ENCODE results near the gene SMIM36. TPM values are rescaled to one million over a fixed set of nuclear protein-coding genes. Genes with fewer than 3 reads are reported as not detected.

SMIM36 gene
- total and polyA plus RNA-seq, 11 donors = not detected

DNA sequence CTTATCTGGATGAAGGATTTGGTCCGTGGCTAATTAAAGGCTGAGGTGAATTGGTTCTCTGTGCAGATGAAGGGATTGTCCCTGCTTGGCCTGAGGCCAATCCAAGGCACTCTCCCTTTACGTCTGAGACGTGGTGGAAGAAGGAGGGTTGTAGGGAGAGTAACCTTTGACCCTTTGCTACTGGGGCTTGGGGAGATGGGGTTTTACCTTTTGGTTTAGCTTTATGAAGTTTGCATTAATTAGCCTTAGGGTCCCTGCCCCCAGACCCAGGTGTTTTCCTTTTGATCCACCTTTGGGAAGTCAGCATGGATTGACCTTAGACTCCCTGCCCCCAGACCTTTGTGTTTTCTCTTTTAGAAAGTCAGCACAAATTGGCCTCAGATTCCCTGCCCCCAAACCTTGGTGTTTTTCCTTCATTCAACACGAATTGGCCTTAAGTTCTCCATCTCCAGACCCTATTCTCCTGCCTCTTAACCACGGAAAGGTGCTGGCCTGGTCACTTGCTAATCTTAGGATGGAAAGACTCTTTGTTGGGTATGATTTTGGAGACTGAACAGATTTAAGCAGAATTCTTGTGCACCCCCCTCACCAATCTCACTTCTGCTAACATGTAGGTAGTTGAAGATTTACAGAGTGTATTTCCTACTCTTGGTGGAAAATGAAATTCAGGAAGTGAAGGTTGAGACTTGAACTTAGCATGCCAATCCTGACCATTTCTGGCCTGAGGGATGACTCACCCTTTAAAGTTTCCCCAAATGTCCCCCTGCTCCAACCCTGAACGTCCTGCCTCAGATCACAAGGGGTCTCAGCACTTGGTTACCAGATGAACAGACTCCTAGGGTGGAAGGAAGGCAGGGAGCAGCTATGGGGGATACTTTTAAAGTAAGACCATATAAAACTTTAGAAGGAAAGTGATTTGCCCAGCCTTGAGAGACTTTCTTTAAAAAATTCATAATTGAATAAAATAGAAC is 66.5 kb downstream of the SMIM36 start:
- Histone ChIP-seq H3K27me3 (no peaks in the 10 kb centered on the region), H3K4me1 (peaks cover 0 to 13% (median 0%) of the 10 kb centered on the region in 12 donors), H3K9me3 (no peaks in the 10 kb centered on the region), H3K27ac (peak overlapping the region in 2 of 12 donors; percentile 9 to 88), H3K36me3 (no peaks in the 10 kb centered on the region), H3K4me3 (no peak overlapping the region)
- 68 to 81% (median 70%) methylated on average over 6 of the region's 6 CpGs for WGBS, 4 donors
- DNase-seq (no peak), ATAC-seq (no peak)
- intact Hi-C loops (cut with DNase I) = loop anchor here in 1 of 10 donors (10.0 kb wide), 1 partner anchor 870 kb away; no protein-coding TSS in a partner anchor
- no peak for TF ChIP-seq POLR2A (IDR thresholded peaks at IDR 0.05)
- TF ChIP-seq, protein P1, sequence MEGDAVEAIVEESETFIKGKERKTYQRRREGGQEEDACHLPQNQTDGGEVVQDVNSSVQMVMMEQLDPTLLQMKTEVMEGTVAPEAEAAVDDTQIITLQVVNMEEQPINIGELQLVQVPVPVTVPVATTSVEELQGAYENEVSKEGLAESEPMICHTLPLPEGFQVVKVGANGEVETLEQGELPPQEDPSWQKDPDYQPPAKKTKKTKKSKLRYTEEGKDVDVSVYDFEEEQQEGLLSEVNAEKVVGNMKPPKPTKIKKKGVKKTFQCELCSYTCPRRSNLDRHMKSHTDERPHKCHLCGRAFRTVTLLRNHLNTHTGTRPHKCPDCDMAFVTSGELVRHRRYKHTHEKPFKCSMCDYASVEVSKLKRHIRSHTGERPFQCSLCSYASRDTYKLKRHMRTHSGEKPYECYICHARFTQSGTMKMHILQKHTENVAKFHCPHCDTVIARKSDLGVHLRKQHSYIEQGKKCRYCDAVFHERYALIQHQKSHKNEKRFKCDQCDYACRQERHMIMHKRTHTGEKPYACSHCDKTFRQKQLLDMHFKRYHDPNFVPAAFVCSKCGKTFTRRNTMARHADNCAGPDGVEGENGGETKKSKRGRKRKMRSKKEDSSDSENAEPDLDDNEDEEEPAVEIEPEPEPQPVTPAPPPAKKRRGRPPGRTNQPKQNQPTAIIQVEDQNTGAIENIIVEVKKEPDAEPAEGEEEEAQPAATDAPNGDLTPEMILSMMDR (IDR thresholded peaks at IDR 0.05) = no peak

DNA sequence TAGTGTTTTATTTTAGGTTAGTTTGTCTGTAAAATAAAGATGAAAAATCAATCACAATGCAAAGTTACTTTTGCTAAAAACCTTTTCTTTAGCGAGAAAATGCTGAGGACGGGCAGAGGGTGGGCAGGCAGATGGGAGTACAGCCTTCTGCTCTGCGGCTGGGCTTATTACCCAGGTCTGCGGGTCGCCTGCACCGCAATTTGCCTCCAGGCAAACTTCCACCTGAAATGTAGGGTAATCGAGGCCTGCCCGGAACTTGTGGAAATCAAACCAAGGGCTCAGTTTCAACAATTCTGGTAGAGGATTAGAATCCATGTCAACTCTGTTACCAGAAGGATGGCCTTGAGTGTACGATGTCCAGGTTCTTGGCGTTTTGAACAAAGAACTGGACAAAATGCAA is 67.3 kb downstream of the SMIM36 start:
- intact Hi-C loops (cut with DNase I) = loop anchor here in 1 of 10 donors (10.0 kb wide), 1 partner anchor 871 kb away; no protein-coding TSS in a partner anchor
- TF ChIP-seq, protein P1 (IDR thresholded peaks at IDR 0.05) = no peak
- no peak for TF ChIP-seq POLR2A (IDR thresholded peaks at IDR 0.05)
- H3K27ac ChIP-seq = peak overlapping the region in 1 of 12 donors; percentile 88

DNA sequence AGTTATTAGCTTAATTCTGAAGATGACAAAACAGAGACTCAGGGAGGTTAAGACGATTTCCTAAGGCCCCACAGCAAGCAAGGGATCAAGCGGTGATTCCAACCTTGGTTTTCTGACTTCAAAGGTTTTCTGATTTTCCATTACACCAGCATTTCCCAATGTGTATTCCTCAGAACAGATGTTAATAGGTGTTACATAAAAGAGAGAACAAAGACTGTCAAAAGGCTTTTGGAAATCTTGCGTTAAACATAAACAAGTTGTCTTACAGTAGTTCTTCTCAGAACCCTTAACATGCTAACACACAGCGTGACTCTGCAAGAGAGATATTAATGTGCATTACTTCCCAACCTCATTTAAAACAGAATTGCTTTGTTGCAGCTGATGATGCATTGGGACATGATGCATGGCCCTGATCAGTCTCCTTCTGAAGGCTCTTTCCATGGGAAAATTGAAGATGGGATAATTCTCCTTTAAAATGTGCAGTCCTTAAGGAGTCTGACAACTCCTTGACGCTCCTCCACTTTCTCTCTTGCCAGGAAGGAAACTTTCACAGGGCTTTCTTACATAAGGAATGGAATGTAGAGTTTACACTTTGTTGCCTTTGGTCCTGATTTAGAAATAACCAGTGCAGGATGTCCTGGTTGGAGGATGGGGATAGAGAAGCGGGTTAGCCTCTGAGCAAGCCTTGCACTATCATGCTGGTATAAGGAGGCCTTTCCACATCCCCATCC is 68.1 kb downstream of the SMIM36 start:
- DNase-seq (no peak), ATAC-seq (no peak)
- H3K9me3 ChIP-seq = no peaks in the 10 kb centered on the region
- H3K4me1 ChIP-seq = peaks cover 0 to 13% (median 0%) of the 10 kb centered on the region in 12 donors
- no peak overlapping the region for H3K4me3 ChIP-seq
- H3K27ac ChIP-seq = peak overlapping the region in 1 of 12 donors; percentile 88
- intact Hi-C loops (cut with DNase I) = loop anchor here in 1 of 10 donors (10.0 kb wide), 1 partner anchor 872 kb away; no protein-coding TSS in a partner anchor
- no peaks in the 10 kb centered on the region for H3K36me3 ChIP-seq
- H3K27me3 ChIP-seq = no peaks in the 10 kb centered on the region
- 86 to 90% (median 87%) methylated on average over 6 of the region's 6 CpGs for WGBS, 4 donors
- no peak for TF ChIP-seq POLR2A (IDR thresholded peaks at IDR 0.05)
- TF ChIP-seq, protein P1 (IDR thresholded peaks at IDR 0.05) = no peak

More for the DNA sequence above, 67.3 kb downstream of the SMIM36 start:
- Histone ChIP-seq H3K9me3 (no peaks in the 10 kb centered on the region), H3K4me3 (no peak overlapping the region), H3K4me1 (peaks cover 0 to 13% (median 0%) of the 10 kb centered on the region in 12 donors), H3K36me3 (no peaks in the 10 kb centered on the region), H3K27me3 (no peaks in the 10 kb centered on the region)
- ATAC-seq (no peak), DNase-seq (no peak)
- WGBS, 4 donors = 94 to 96% (median 95%) methylated on average over 10 of the region's 10 CpGs
